Measurements from ENCODE around the gene DDX41. TPM values are rescaled to one million over a fixed set of nuclear protein-coding genes. Genes with fewer than 3 reads are reported as not detected.
"Not testable (repeated sequence)": the region's sequence is repeated elsewhere in the genome, so short reads cannot be mapped to it uniquely, and the experiment has no call there.

DDX41 gene
- total and polyA plus RNA-seq, 3 experiments from 2014 or later: 61.7 to 164 (median 160) TPM

DNA sequence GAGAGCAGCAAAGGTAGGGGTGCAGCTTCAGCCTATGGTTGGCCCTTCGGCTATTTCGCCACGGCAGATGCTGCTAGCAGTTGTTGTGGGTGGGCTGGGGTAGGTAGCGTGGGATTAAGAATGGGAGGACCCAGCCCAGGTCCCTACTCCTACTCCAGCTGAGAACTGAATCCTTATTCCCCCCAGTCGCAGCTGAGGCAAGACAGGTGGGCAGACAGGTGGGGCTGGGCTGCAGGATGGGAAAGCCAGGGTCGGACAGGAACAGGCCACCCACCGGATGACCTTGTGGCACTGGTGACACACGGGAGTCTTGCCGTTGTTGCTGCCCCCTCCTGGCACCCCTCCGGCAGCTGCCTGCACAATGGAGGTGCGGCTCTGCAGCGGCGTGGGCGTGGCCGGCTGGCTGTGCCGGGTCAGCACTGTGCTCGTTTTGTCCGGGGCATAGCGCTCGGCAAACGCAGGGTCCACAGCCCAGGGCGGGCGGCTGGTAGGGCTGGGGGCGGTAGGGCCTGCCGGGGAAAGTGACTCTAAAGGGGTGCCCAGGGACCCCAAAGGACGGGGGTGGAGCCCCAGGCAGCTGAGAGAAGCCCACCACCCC, 27.5 kb downstream of the DDX41 start:
- Histone ChIP-seq H3K4me1 (ENCODE audit: insufficient read depth, low read length) (no peaks in the 10 kb centered on the region), H3K36me3 (ENCODE audit: insufficient read depth, low read length) (no peaks in the 10 kb centered on the region), H3K4me3 (ENCODE audit: low read length) (no peak overlapping the region), H3K27ac (ENCODE audit: low read depth, low read length) (no peak overlapping the region), H3K9me3 (ENCODE audit: low read length) (no peaks in the 10 kb centered on the region), H3K27me3 (ENCODE audit: insufficient read depth, low read length, poor library complexity, severe bottlenecking) (no peaks in the 10 kb centered on the region)
- H3K27me3 Mint-ChIP-seq: no peaks in the 10 kb centered on the region
- peaks cover 0 to 26% (median 4%) of the 10 kb centered on the region in 3 donors for H3K36me3 Mint-ChIP-seq
- no peak overlapping the region for H3K27ac Mint-ChIP-seq
- ChIA-PET POLR2A (interaction anchor here (1.1 kb wide), 1 partner anchor 8 kb away, joined by 4 read pairs; the partner anchor contains the start of gene PDLIM7), CTCF (interaction anchor here (1.6 to 2.2 kb wide), 4 partner anchors 11 to 34 kb away, joined by 4 to 10 read pairs (median 6); no protein-coding TSS in a partner anchor)
- H3K9me3 Mint-ChIP-seq: no peaks in the 10 kb centered on the region
- DNase-seq: no peak
- peaks cover 0 to 8% (median 2%) of the 10 kb centered on the region in 3 donors for H3K4me1 Mint-ChIP-seq
- H3K4me3 Mint-ChIP-seq: no peak overlapping the region

DNA sequence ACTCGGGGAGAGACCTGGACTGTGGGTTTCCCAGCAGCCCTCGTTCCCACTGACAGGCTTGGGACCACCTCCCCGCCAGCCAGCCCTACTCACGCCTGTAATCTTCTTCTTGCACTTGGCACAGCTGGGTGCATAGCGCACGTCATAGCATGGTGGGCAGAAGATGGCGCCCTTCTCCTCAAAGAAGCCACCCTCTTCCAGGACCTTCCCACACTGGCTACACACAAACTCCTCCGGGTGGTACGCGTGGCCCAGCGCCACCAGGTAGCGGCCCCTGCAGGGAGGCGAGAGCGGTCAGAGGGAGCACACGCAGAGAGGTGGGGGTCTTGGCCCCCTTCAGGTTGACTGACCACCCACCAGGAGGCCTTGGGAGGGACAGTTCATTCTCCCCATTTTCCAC, 28.8 kb downstream of the DDX41 start:
- H3K4me1 ChIP-seq (ENCODE audit: insufficient read depth, low read length): no peaks in the 10 kb centered on the region
- H3K36me3 ChIP-seq (ENCODE audit: insufficient read depth, low read length): no peaks in the 10 kb centered on the region
- Mint-ChIP-seq H3K27ac (no peak overlapping the region), H3K9me3 (no peaks in the 10 kb centered on the region), H3K36me3 (peaks cover 0 to 25% (median 4%) of the 10 kb centered on the region in 3 donors), H3K27me3 (no peaks in the 10 kb centered on the region), H3K4me1 (peaks cover 0 to 2% (median 0%) of the 10 kb centered on the region in 3 donors), H3K4me3 (no peak overlapping the region)
- CTCF ChIA-PET: interaction anchor here (1.3 to 1.6 kb wide), 2 partner anchors 14 to 32 kb away, joined by 3 to 10 read pairs; no protein-coding TSS in a partner anchor
- H3K27ac ChIP-seq (ENCODE audit: low read depth, low read length): no peak overlapping the region
- H3K9me3 ChIP-seq (ENCODE audit: low read length): no peaks in the 10 kb centered on the region
- POLR2A ChIA-PET: interaction anchor here (1.1 kb wide), 1 partner anchor 9 kb away, joined by 4 read pairs; the partner anchor contains the start of gene PDLIM7
- no peak overlapping the region for H3K4me3 ChIP-seq (ENCODE audit: low read length)
- DNase-seq: no peak
- H3K27me3 ChIP-seq (ENCODE audit: insufficient read depth, low read length, poor library complexity, severe bottlenecking): no peaks in the 10 kb centered on the region

DNA sequence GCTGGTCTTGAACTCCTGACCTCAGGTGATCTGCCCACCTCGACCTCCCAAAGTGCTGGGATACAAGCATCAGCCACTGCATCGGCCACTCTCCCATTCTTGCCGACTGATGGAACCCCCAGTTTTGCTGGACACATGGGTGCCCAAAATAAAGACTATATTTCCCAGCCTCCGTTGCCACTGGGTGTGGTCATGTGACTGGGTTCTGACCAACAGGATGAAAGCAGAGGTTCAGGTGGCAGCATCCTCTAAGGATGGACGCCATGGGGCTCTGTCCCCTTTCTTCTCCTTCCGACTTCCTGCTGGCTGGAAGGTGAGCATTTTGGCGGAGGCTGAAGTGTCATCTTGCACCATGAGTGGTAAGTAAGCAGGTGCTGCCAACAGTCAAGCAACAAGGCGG, 29.6 kb downstream of the DDX41 start:
- no peaks in the 10 kb centered on the region for H3K36me3 ChIP-seq (ENCODE audit: insufficient read depth, low read length)
- Mint-ChIP-seq H3K27ac (no peak overlapping the region), H3K36me3 (peaks cover 0 to 19% (median 0%) of the 10 kb centered on the region in 3 donors), H3K9me3 (no peaks in the 10 kb centered on the region), H3K27me3 (no peaks in the 10 kb centered on the region), H3K4me1 (no peaks in the 10 kb centered on the region), H3K4me3 (no peak overlapping the region)
- H3K27ac ChIP-seq (ENCODE audit: low read depth, low read length): no peak overlapping the region
- H3K9me3 ChIP-seq (ENCODE audit: low read length): no peaks in the 10 kb centered on the region
- no peaks in the 10 kb centered on the region for H3K27me3 ChIP-seq (ENCODE audit: insufficient read depth, low read length, poor library complexity, severe bottlenecking)
- no peak overlapping the region for H3K4me3 ChIP-seq (ENCODE audit: low read length)
- DNase-seq: no peak
- CTCF ChIA-PET: interaction anchor here (0.6 to 1.3 kb wide), 2 partner anchors 15 to 38 kb away, joined by 3 read pairs; no protein-coding TSS in a partner anchor
- POLR2A ChIA-PET: no interaction called here
- H3K4me1 ChIP-seq (ENCODE audit: insufficient read depth, low read length): no peaks in the 10 kb centered on the region

DNA sequence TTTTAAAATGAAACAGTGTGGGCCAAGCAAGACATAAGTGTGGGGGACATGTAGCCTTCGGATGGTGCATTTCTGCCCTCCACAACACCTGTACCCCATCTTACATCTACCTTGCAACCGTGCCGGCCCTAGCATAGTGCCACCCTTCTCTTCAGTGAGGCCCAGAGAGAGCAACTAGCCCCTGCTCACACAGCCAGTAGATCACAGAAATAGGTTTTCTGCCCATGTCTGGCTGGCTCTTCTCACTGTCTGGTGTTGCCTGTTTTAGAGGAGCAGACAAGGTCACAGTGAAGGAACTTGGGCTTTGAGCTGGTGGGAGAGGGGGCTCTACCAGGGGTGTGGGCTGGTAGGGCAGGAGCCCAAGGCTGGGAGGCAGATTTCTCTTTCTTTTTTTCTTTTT, 30.5 kb downstream of the DDX41 start:
- Histone ChIP-seq H3K36me3 (ENCODE audit: insufficient read depth, low read length) (no peaks in the 10 kb centered on the region), H3K4me3 (ENCODE audit: low read length) (no peak overlapping the region), H3K27ac (ENCODE audit: low read depth, low read length) (no peak overlapping the region), H3K9me3 (ENCODE audit: low read length) (no peaks in the 10 kb centered on the region), H3K27me3 (ENCODE audit: insufficient read depth, low read length, poor library complexity, severe bottlenecking) (no peaks in the 10 kb centered on the region), H3K4me1 (ENCODE audit: insufficient read depth, low read length) (no peaks in the 10 kb centered on the region)
- no peak overlapping the region for H3K4me3 Mint-ChIP-seq
- no peak for DNase-seq
- no peak overlapping the region for H3K27ac Mint-ChIP-seq
- no peaks in the 10 kb centered on the region for H3K27me3 Mint-ChIP-seq
- H3K36me3 Mint-ChIP-seq: peaks cover 0 to 19% (median 0%) of the 10 kb centered on the region in 3 donors
- no peaks in the 10 kb centered on the region for H3K9me3 Mint-ChIP-seq
- ChIA-PET CTCF (no interaction called here), POLR2A (interaction anchor here (0.7 to 1.2 kb wide), 2 partner anchors 15 to 31 kb away, joined by 3 to 14 read pairs; no protein-coding TSS in a partner anchor)
- no peaks in the 10 kb centered on the region for H3K4me1 Mint-ChIP-seq

DNA sequence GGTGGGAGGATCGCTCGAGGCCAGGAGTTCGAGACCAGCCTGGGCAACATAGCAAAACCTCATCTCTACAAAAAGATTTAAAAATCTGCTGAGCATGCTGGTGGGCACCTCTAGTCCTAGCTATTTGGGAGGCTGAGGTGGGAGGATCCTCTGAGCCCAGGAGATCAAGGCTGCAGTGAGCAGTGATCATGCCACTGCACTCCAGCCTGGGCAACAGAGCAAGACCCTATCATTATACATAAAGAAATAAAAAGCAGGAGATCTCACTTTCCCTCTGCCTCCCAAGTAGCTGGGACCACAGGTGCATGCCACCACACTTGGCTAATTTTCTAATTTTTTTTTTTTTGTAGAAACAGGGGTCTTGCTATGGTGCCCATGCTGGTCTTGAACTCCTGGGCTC, 31.0 kb downstream of the DDX41 start:
- H3K27ac Mint-ChIP-seq, CTCF ChIA-PET: not testable (repeated sequence)

DNA sequence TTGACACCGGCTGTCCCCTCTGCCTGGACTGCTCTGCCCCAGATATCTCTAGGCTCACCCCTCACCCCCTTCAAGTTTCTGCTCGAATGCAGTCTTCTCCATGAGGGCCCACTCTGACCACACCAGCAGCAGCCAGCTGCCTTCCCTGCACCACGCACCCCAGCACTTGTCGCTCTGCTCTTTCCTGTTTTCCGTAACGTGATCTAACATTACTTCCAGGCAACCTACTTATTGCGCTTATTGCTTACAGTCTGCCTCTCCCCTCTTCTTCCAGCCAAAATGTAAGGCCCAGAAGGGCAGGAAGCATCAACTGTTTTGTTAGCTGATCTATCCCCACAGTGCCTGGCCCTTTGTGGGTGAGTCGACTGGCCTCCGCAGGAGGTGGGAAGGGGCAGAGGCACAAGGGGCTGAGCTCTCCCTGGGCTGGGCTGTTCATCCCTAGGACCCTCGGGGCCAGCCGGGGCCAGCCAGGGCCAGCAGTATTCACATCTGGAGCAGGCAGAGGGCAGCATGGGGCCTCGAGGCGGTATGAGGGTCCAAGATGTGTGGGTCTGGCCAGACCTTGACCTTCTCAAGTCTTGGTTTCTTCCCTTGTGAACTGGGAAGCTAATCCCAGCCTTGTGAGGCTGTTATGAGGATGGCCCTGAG, 31.7 kb downstream of the DDX41 start:
- Histone ChIP-seq H3K27me3 (ENCODE audit: insufficient read depth, low read length, poor library complexity, severe bottlenecking) (no peaks in the 10 kb centered on the region), H3K4me3 (ENCODE audit: low read length) (no peak overlapping the region), H3K27ac (ENCODE audit: low read depth, low read length) (no peak overlapping the region), H3K36me3 (ENCODE audit: insufficient read depth, low read length) (no peaks in the 10 kb centered on the region), H3K9me3 (ENCODE audit: low read length) (no peaks in the 10 kb centered on the region), H3K4me1 (ENCODE audit: insufficient read depth, low read length) (no peaks in the 10 kb centered on the region)
- peaks cover 0 to 1% (median under 1%) of the 10 kb centered on the region in 3 donors for H3K4me1 Mint-ChIP-seq
- ChIA-PET CTCF (no interaction called here), POLR2A (no interaction called here)
- no peaks in the 10 kb centered on the region for H3K27me3 Mint-ChIP-seq
- H3K27ac Mint-ChIP-seq: peak overlapping the region in 2 of 8 donors; percentile 32 to 55
- no peaks in the 10 kb centered on the region for H3K9me3 Mint-ChIP-seq
- no peak for DNase-seq
- H3K4me3 Mint-ChIP-seq: no peak overlapping the region
- peaks cover 0 to 10% (median 0%) of the 10 kb centered on the region in 3 donors for H3K36me3 Mint-ChIP-seq

More for the DNA sequence above, 31.0 kb downstream of the DDX41 start:
- H3K27me3 ChIP-seq (ENCODE audit: insufficient read depth, low read length, poor library complexity, severe bottlenecking); H3K27ac ChIP-seq (ENCODE audit: low read depth, low read length); H3K4me3 ChIP-seq (ENCODE audit: low read length); H3K27me3 Mint-ChIP-seq; H3K4me1 Mint-ChIP-seq; H3K4me1 ChIP-seq (ENCODE audit: insufficient read depth, low read length); H3K9me3 Mint-ChIP-seq; H3K4me3 Mint-ChIP-seq; H3K9me3 ChIP-seq (ENCODE audit: low read length); DNase-seq; H3K36me3 ChIP-seq (ENCODE audit: insufficient read depth, low read length): not testable (repeated sequence)
- POLR2A ChIA-PET: interaction anchor here (1.2 kb wide), 1 partner anchor 31 kb away, joined by 3 read pairs; no protein-coding TSS in a partner anchor
- peaks cover 0 to 15% (median 0%) of the 10 kb centered on the region in 3 donors for H3K36me3 Mint-ChIP-seq

GRCh38 chr5:177483994-177484901, 32.5 kb downstream of the DDX41 start:
- H3K4me3 ChIP-seq (ENCODE audit: low read length): no peak overlapping the region
- Mint-ChIP-seq H3K36me3 (peaks cover 0 to 9% (median 0%) of the 10 kb centered on the region in 3 donors), H3K4me3 (no peak overlapping the region), H3K27ac (peak overlapping the region in 2 of 8 donors; percentile 32 to 55), H3K9me3 (no peaks in the 10 kb centered on the region), H3K27me3 (no peaks in the 10 kb centered on the region), H3K4me1 (peaks cover 6 to 9% (median 8%) of the 10 kb centered on the region in 3 donors)
- H3K9me3 ChIP-seq (ENCODE audit: low read length): no peaks in the 10 kb centered on the region
- no peaks in the 10 kb centered on the region for H3K27me3 ChIP-seq (ENCODE audit: insufficient read depth, low read length, poor library complexity, severe bottlenecking)
- H3K27ac ChIP-seq (ENCODE audit: low read depth, low read length): no peak overlapping the region
- no peak for DNase-seq
- peaks cover 5% of the 10 kb centered on the region for H3K4me1 ChIP-seq (ENCODE audit: insufficient read depth, low read length)
- ChIA-PET CTCF (no interaction called here), POLR2A (no interaction called here)
- no peaks in the 10 kb centered on the region for H3K36me3 ChIP-seq (ENCODE audit: insufficient read depth, low read length)

Data from CD8-positive, alpha-beta memory T cell (primary cell).